ENCODE measurements around the gene MED12L.

MED12L gene

DNA sequence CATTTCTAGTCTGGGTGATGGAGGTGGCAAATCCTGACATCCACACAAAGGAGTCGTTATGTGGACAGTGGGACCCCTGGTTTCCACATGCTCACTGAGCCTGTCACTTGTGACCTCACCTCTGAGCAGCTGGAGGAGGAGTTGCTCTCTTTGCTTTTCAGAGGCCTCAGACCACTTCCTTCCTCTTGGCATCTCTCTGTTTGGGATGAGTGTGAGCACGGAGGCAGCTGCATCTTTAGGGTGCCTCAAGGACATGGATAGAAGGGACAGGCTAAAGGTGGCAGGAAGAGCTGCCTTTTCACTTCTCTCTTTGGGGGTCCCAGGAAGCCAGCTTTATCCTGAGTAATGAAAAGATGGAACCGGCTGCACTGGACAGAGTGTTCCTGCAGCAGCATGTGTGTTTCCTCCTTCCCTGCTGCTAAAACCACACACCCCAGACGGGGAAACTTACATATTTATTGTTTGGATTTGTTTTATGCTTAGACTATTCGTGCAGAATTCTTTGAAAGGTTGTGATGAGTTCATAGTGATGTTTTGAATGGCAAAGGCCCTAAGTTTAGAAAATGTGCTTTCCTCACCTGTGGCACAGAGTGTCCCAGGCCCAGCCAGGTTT lies 85.8 kb downstream of the MED12L start:
- in situ Hi-C loops (cut with MboI; ENCODE audit: low sequenced_read_pairs): loop anchor here (5.0 kb wide), 1 partner anchor 106 kb away; the partner anchor contains the start of gene P2RY14

DNA sequence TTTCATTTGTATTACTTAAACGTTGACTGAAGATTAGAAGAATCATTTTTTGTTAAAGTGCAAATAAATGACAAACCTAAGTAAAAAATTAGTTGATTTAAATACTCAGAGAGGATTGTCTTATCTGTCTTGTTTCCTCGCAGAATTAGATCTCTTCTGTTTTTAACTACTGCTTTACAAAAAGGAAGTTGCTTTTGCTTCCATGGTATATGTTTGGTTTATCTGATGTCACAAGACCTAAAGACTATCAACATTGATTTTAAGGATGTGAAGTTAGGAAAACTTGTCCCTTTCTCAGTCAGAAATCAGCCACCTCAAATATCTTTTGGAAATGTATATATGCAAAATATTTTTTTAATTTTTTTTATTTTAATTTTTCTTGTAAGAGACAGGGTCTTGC lies 88.9 kb downstream of the MED12L start:
- in situ Hi-C loops (cut with MboI; ENCODE audit: low sequenced_read_pairs): loop anchor here (5.0 kb wide), 1 partner anchor 103 kb away; the partner anchor contains the start of gene P2RY14

DNA sequence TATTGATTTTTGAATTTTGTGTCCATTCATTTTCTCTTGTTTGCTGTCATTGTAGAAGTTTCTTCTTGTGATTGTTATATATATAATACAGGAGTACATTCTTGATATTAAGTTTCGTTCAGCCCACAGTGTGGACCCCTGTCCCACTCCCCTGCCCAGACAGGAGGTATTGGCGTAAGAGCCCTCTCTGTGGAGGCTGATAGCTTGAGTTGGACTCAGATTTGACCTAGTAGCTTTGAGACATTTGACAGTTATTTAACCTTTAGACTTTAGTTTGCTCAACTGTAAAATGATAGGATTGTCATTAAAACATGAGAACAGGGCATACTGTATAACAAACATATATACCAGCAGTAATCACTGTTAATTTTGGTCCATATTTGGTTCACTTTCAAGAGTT lies 90.5 kb downstream of the MED12L start:
- in situ Hi-C loops (cut with MboI; ENCODE audit: low sequenced_read_pairs): no loop called here

DNA sequence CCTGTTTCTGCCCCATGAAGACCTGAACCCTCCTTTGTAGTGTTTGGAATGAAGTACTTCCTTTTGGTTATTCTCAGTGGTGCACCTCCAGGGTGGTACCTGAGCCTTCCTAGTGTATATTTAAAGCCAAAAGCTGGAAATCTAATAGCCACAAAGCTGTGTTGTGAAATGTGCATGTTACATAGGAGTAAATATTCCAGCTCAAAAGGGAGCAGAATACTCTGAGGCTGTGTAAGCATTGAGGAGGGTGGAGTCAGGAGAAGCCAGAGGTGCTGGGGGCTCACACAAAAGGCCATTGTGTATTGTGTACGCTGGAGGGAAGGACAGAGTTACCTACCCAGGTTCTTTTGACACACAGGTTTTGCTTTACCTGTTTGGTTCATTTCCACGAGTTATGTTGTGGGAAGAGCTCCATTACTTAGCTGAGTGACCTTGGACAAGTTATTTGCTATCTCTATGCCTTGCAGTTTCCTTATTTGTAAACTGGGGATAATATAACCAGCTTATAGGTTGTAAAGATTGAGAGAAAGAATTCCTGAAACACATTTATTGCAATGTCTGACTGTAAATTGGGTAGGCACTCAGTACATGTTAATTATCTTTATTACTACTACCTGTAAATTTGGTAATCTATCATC lies 92.9 kb downstream of the MED12L start:
- in situ Hi-C loops (cut with MboI; ENCODE audit: low sequenced_read_pairs): no loop called here

DNA sequence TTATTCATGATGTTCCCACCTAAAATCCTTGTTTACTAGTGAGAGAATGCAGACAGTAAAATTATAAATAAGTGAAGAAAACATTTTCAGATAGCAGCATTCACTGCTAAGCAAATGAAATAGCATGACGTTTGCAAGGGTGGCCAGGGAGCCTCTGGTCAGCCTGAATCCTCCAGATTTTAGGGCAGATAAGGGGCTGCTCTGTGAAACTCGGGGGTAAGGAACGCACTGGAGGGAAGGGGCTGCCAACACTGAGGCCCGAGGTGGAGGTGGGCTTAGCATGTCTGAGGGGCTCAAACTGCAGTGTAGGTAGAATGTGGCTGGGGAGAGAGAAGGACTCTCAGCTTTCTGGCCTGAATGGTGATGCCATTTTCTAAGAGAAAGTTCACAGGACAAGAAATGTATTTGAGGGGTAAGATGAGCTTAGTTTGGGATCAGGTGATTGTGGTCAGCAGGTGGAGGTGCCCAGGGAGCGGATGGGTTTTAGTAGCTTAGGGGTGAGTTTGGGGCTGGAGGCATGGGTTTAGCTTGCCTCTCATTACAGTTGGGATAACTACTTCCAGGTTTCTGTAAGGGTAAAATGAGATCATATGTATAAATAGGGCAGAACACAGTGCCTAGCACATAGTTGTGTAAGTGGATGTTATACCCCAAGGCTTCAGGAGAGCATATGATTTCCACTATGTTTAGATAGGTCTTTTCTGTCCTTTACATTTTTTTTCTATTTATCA lies 97.0 kb downstream of the MED12L start:
- in situ Hi-C loops (cut with MboI; ENCODE audit: low sequenced_read_pairs): no loop called here

DNA sequence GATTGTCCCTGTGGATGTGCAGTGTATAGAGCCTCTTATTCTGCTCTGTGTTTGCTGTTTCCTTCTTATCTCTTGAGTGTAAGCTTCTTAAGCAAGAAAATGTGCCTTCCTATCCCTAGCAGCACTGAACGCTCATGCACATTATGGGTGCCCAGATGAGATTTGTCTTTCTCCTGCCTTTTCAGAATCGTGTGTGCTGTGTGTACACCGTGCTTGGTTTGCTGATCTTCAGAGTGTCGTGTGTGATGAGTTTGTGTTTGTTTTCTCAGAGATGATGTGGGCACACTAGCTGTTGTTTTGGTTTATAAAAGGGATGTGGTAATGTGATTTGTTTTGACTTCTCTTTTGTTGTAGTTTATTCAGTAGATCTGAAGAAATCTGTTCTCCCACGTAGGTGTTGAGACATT lies 97.8 kb downstream of the MED12L start:
- in situ Hi-C loops (cut with MboI; ENCODE audit: low sequenced_read_pairs): no loop called here

DNA sequence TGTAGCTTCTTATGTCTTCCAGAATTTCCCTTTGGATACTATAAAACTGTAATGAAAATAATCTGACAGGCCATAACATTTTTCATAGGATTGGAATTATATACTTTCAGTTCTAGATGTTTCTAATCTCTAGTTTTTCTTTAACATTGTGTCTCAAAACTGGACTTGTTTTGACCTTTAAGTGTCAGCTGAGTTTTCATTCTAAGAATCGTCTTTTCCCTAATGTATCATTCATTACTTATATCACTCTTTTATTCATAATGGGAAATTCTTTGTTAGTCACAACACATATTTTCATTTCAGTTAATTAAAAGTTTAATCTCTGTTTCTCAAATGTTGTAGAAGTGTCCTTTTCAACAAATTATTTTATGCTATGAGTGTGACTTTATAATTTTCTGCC lies 105.6 kb downstream of the MED12L start:
- in situ Hi-C loops (cut with MboI; ENCODE audit: low sequenced_read_pairs): no loop called here

DNA sequence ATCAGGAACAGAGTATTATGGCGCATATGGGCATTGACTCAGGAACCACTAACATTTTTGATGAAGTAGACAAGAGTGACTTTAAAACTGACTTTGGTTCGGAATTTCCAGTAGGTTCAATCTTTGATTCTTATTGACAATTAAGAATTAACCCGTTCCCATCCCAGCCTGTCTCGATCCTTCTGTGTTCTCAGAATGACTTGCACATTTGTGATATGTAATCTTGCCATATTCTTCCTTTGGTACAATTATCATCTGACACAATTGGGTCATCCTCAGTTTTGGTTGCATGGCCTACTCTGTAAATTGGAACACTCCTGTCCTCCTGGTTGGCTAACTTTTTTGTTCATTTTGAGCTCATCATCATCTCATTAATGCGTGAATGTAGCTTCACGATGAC lies 107.1 kb downstream of the MED12L start:
- in situ Hi-C loops (cut with MboI; ENCODE audit: low sequenced_read_pairs): no loop called here

DNA sequence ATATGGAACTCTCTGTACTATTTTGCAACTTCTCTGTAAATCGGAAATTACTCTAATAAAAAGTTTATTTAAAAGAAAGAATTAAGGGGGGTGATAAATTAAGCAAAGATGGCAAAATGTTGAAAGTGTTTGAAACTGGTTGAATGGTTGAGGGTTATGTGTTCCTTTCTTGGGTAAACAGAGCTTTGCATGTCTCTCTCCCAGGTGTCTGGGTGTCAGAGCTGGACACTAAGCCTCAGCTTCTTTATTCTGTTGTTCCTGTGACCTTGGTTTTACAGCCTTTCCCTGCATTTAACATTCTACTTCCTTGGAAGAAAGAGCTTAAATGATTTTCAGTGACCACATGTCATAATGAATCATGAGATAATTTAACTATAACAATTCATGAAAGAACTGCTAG lies 110.4 kb downstream of the MED12L start:
- in situ Hi-C loops (cut with MboI; ENCODE audit: low sequenced_read_pairs): no loop called here

DNA sequence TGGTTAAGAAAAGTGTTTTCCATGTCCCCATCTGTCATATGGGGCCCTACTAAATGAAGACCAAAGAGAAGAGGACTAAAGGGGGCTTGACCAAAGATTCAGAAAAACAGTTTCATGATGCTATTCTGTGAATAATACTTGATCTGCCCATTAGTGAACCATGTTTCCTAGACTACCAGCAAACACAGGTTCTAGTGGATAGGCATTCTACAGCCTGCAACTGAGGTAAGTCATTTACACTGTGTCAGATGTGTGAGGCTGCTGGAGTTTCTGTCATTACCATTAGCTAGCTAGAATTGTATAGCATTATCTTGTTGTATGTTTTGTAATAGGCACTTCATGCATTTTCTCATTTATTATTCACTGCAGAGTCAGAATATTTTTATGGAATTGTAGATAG lies 111.0 kb downstream of the MED12L start:
- in situ Hi-C loops (cut with MboI; ENCODE audit: low sequenced_read_pairs): no loop called here

DNA sequence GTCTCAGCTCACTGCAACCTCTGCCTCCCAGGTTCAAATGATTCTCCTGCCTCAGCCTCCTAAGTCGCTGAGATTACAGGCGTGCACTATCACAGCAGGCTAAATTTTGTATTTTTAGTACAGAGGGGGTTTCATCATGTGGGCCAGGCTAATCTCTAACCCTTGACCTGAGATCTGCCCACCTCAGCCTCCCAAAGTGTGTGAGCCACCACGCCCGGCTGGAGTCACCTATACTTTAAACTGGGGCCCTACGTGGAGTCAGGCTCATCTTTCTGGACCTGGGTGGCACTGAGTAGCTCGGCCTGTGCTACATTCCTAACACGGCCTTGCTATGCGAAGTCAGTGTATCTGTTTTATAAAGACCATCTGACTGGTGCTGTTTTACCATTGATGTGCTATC lies 111.8 kb downstream of the MED12L start:
- in situ Hi-C loops (cut with MboI; ENCODE audit: low sequenced_read_pairs): no loop called here

DNA sequence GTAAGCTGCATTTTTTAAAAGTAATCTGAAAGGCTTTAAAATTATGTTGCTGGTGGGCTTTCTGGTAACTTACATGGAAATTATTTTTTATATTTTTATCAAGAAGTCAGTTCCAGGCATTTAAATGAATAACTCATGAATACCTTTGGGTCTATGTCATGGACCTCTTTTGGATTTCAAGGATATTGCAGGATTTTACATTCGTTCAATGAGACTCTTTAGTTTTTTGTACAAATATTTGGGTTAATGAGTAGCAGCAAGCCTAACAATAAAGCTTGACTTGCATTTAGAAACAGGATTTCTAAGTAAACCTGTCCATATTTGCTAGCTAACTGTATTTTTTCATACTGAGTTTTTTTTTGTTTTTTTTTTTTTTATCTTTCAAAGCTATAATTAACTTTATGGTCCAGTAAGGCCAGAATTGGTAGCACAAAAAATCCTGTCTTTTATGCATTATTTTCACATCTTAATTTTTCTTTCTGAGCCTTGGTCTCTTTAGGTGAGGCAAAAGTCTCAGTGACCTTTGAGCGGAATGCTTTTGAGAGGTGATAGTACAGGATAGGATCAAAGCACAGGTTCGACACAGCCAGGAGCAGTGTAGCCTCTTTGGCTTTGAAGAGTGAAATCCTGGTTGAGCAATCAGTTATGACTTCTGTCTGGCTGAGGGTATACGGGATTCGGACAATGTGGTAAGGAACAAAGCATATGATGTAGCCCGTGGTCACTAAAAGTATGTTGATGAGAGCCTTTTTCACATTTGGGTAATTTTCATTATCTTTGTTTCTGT lies 112.7 kb downstream of the MED12L start:
- in situ Hi-C loops (cut with MboI; ENCODE audit: low sequenced_read_pairs): no loop called here

DNA sequence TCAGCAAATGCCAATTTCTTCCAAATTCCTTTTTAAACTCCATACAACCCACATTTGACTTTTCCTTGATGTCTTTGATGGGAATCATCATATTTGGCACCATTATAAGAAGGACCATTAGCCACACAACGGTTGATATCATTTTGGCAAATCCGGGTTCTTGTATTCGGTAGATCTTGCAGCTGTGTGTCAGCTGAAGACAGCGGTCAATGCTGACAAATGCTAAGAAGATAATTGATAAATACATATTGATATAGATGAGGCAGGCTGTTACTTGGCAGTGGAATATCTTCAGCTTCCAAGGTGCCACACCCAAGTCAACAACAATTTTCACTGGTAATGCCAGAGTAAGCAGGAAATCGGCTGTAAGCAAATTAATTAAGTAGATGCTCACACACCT lies 113.4 kb downstream of the MED12L start:
- in situ Hi-C loops (cut with MboI; ENCODE audit: low sequenced_read_pairs): no loop called here

DNA sequence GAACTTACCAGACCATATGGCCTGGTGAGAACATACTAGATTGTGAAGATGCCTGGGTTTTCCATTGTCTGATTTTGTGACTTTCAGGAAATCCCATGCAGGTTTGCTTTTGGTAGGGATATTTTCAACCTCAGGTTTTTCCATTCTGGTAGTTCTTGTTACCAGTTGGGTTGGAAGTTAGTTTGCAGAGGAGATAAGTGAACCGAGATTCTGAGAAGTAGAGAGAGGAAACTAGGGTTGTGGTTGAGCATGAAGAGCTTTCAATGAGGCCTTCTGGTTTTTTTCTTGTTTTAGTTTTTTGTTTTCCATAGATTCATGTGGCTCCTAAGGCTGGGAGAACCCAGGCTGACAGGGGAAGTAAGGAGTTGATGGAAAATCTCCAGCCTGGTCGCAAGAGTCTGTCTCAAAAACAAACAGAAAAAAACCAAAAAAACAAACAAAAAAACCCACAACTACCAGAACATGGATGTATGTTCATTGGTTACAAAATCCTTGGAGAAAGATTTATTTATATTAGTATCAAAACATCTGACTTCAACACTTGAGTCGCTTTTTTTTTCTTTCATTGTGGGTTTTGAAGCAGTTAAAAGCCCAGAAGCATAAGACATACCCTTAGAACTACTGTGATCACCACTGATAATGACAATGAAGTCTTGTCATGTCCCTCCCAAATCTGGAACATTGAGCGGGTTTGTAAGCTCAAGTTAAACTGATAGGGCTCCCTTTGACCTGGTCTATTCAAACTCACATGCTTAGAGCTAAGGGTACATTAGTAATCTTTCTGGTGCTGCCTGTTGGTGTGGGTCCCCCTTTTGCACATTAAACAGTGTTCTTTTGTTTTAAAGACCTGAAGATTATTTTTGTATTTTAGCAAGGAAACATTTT lies 114.3 kb downstream of the MED12L start:
- in situ Hi-C loops (cut with MboI; ENCODE audit: low sequenced_read_pairs): no loop called here

DNA sequence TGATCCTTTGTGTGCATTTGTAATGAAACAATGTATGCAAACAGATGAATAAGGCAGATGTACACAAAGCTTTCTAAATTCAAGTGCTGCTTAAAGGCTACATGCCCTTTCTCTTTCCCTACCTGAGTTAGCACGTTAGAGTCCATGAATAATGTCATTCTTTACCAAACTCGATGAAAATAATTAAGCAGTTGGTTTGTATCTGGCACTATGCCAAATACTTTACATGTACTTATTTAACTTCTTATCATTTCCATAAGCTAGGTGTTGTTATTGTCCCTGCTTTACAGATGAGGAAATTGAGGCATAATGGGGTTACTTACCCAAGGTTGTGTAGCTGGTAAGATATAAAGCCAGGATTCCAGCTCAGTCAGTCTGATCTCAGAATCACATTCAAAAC lies 115.1 kb downstream of the MED12L start:
- in situ Hi-C loops (cut with MboI; ENCODE audit: low sequenced_read_pairs): no loop called here

DNA sequence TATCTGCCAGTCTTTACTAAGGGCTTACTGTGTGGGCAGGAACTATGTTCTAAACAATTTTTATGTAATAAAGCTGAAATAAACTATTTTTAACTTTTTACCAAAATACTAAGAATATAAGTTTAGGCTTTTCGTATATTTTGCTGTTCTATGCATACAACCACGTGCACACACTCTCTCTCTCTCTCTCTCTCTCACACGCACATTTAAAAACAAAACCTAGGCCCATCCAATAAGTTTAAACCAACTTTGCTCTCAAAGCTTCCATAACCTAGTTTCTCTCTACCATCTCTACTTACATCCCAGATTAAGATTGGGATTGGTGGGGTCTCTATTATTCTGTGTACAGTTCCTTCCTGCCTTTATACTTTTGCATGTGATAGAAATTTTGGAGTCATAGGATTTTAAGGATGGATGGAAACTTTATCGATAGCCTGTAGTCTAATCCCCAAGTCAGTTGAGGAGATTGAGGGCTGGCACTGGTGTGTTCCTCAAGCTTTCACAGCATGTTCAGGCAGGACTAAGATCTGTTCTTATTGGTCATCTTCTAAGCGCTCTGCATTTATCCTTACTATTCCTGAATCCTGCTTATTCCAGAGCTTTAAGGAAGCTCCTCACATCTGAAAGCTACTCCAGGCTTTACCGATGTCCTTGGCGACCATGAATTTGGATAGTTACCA lies 115.7 kb downstream of the MED12L start:
- in situ Hi-C loops (cut with MboI; ENCODE audit: low sequenced_read_pairs): no loop called here

DNA sequence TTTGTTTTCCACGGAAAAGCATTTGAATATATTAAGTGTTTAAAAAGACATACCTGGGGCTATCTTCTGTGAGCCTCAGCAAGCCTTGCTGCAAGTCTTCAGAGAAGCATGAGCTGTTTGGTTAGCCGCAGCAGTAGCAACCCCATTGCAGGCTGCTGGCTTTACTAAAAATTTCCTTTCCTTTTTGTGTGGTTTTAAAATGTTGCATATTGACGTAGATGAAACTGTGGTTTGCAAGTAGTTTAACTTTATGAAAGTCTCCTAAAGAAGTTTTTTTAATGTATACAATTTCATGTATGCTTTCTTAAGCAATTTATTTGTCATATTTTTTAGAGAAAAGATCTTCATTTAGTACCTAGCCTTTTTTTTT lies 117.6 kb downstream of the MED12L start, which contains the start of gene GPR171:
Gene GPR171 (minus strand): TSS at position 166 of the 370 bp plus-strand sequence. CDS start 3,830 bp downstream, outside the sequence.
- in situ Hi-C loops (cut with MboI; ENCODE audit: low sequenced_read_pairs): no loop called here

DNA sequence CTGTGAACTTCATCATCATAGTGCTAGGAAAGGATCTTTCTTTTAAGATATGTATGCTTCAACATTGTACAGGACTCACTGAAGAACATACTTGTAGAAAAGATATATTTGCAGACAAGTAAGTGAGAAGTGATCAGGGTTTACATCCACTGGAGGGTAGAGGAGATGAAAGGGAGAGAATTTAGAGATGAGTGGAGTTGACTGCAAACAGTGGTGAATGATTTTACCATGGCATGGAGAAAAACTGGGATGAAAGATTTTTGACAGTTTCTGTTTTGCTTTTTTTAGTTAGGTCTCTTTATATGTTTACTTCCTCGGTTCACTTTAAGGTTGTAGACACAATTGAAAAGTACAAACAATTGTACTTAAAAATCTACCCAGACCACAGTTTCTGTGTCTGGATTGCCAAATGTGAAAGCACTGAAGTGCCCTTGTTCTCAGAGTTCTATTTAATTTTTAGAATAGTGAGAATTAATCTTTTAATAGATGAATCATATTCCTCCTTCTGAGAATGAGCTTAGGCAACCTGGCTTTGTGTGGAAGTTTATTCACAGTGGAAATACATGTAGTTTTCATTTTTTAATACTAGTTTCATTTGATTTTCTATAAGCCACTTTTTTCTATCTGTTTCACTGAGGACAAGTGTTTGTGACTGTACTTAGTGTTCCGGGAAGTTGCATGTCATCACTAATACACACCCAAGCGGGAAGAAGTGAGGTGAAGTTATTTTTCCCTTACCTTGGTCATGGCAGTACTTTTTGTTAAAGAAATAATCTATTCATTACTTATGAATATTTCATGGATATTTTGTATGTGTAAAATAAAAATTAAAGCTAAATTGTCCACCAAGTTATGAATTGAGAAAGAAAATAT lies 119.3 kb downstream of the MED12L start:
- in situ Hi-C loops (cut with MboI; ENCODE audit: low sequenced_read_pairs): no loop called here

DNA sequence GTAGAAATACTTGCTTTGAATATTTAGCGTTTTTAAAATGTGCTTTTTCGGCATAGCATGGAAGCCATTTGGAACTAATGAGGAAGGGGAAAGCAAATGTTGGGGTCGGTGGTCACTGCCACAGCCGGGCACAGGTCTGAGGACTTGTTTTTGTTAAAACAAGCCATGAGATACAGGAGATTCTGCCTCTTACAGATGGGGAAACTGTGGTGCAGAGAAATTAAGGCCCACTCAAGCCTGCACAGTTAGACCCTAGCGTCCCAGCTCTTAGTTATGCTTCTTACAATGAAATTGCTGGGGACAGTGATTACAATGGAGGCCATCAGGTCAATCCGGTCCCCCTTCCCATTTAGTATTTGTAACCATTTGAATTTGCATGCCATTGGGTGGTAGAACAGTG lies 120.0 kb downstream of the MED12L start:
- in situ Hi-C loops (cut with MboI; ENCODE audit: low sequenced_read_pairs): no loop called here
